Measurements from ENCODE around the gene KCNK5. TPM values are rescaled to one million over a fixed set of nuclear protein-coding genes. Genes with fewer than 3 reads are reported as not detected.

KCNK5 gene, protein sequence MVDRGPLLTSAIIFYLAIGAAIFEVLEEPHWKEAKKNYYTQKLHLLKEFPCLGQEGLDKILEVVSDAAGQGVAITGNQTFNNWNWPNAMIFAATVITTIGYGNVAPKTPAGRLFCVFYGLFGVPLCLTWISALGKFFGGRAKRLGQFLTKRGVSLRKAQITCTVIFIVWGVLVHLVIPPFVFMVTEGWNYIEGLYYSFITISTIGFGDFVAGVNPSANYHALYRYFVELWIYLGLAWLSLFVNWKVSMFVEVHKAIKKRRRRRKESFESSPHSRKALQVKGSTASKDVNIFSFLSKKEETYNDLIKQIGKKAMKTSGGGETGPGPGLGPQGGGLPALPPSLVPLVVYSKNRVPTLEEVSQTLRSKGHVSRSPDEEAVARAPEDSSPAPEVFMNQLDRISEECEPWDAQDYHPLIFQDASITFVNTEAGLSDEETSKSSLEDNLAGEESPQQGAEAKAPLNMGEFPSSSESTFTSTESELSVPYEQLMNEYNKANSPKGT
- total RNA-seq: not detected in 2 replicates

DNA sequence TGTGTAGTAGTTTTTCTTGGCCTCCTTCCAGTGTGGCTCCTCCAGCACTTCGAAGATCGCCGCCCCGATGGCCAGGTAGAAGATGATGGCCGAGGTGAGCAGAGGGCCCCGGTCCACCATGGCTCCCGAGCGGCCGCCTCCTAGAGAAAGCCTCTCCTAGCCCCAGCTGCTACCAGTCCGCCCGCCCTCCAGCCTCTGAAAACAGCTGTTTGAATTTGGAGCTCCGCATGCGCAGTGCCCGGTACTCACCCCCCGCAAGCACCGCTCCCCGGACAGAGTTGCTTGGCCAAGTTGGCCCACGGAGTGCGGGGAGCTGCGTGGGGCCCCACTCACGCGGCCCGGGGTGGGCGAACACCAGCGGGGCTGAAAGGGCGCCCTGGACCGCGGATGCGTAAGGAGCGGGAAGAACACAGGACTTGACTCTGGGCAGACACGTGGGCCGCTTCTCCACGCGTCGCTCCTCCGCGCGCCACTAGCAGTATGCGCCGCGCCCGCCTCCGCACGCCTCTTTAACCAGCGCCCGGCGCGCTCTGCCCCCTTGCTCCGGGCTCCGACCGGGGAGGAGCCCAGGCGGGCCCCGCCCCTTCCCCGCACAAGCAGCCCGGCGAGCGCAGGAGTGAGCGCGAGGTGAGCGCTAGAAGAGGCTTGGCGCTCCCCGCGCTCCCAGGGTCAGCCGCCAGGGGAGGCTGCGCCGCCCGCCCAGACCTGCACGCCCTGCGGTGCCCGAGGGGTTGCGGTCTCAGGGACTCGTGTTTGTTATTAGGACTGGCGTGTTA is at the start of gene KCNK5:
Gene KCNK5, minus strand, starts transcription at position 484 of the 776 bp plus-strand sequence. Its CDS starts 364 bp downstream, at position 120.
- DNase-seq (ENCODE audit: extremely low read depth, low read depth, low spot score): no peak

DNA sequence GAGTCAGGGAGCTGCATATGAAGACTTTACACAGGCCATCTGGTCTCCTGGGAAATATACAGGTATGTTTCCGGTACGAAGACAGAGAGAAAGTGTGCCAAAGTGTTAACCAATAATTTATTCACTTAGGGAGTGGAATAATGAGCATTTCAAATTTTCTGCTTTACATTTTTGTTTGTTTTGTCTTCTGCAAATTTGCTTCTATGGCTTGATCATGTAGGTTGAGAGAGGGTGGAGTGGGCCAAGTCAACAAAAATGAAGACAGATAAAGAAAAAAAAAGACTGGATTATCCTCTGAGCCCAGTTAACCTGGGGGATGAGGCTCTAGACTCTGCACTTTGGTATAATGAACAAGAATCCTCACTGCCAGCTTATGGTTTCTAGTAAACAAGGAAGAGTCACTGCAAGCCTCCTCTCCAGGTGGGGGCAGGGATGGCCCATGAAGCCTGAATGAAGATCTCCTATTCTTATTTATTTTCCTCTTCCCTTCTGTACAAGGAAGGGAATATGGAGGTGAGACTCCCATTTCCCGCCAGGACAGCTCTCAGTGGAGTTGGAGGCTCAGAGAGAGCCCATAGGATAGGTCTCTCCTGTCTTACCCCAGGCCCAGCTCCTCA is 47.2 kb upstream of the KCNK5 start:
- no peak for DNase-seq (ENCODE audit: extremely low read depth, low read depth, low spot score)

DNA sequence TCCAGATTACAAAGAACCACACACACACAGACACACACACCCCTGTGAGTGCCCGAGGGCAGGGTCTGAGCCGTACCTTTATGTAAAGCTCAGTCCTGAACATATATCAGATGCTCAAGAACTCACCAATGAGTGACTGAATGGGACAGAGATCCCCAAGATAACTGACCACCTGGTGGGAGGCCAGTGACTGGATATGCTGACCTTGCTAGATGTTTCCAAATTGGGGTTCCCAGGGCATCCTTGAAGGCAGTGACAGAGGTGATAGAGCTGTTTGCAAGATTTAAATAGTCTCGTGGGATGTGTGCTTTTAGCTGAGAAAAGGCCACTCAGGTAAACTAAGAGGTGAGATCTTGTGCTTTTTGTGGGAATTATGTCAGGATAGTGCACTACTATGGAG is 45.6 kb upstream of the KCNK5 start:
- no peak for DNase-seq (ENCODE audit: extremely low read depth, low read depth, low spot score)

DNA sequence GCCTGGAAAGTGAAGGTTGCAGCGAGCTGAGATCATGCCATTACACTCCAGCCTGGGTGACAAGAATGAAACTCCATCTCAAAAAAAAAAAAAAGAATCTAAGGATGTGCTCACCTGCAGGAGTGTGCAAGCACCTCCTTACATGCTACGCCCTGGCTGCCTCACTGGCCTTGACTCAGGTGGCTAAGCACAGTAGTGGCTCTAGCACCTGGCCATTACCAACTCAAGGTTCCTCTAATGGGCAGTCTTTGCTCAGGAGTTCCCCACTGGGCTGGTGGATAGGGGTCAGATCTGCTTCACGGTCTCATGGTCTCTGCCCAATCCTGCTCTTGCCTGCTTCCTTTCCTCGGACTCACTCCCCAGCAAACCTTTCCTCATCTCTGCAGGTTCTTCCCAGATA is 45.2 kb upstream of the KCNK5 start:
- DNase-seq (ENCODE audit: extremely low read depth, low read depth, low spot score): no peak

DNA sequence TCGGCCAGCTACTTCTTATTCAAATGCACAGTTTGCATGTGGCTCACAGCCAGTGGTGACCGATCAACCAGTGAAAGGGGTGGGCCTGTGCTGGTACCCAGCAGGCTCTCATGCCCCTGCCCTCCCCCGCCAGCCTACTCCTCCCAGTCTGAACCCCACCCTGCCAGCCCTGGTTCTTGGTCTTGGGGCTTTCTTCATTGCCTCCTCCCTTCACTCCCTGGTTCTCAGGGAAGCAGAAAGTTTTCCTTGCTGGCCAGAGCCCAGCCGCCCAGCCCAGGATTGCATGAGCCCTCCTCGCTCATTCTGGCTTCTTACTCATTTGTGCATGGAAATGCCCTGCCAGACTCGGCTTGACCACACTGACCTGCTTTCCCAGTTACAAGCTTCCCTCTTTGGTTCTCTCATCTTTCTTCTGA is 44.1 kb upstream of the KCNK5 start:
- no peak for DNase-seq (ENCODE audit: extremely low read depth, low read depth, low spot score)

DNA sequence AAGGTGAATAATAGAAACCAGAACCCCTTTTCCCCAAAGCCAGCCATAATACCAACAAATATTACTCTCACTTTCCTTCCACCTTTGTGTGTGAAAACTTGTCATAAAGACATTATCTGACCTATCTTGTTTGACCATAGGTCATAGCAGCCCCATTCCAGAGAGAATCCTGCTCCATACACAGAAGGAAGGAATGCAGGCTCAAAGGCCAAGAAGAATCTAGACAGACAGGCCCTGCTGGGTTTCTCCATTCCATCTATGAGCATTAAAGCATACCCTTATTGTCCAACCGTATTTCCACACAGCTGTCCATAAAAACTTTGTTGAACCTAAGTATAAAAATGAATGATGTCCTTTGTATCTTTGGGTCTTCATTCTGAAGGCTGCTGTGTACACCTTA is 40.7 kb upstream of the KCNK5 start:
- no peak for DNase-seq (ENCODE audit: extremely low read depth, low read depth, low spot score)

DNA sequence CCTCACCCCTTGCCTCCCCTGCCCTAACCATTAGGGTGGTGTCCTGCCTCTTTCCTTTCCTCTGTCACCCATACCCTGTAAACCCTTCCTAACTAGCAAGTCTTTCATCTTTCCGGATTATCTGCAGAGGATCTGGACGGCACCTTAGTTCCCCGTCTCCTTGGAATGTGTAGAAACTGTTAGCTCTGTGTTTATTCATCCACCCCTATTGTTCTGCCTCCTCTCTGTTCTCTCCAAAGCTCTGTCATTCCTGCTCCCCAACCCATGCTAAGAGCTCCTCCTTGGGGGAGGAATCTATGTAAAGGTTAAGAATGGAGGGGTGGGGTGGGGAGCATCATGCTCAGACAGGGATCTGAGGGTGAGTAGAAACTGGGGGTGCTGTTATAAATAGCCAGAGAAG is 39.4 kb upstream of the KCNK5 start:
- DNase-seq (ENCODE audit: extremely low read depth, low read depth, low spot score): no peak

DNA sequence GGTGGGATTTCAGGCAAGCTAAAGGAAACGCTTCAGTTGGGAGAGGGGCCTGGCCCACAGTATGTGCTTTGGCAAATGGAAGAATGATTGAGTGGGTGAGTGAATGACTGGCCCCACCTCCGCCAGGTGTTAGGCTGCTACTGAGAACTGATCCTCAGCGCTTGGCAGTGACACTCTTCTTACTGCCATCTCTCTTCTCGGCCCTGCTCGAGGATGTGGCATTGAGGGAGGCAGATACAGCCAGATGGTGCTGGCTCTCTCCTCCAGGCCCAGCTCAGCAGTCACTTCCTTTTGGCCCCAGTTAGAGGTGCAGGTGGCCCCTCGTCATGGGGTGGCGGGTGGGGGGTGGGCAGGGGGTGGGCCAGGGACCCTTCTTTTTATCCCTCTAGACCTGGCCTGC is 38.9 kb upstream of the KCNK5 start:
- DNase-seq (ENCODE audit: extremely low read depth, low read depth, low spot score): no peak

DNA sequence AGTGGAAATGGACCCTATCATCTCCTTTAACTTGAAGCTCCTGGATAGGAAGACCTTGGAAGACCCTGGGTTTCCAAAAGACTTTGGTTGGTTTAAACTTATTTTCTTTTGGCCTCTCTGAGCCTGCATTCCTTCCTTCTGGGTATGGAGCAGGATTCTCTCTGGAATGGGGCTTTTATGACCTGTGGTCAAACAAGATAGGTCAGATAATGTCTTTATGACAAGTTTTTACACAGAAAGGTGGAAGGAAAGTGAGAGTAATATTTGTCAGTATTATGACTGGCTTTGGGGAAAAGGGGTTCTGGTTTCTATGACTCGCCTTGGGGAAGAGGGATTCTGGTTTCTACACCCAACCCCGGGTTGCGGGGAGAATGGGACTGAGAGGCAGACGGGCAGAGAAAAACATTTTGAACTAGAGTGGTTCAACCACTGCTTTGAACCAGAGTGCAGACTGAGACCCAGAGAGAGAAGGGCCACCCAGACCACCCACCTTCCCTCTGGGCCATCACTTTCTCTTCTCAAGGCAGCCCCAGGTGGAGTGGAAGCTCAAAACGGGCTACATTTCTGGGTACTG is 37.6 kb upstream of the KCNK5 start:
- no peak for DNase-seq (ENCODE audit: extremely low read depth, low read depth, low spot score)

DNA sequence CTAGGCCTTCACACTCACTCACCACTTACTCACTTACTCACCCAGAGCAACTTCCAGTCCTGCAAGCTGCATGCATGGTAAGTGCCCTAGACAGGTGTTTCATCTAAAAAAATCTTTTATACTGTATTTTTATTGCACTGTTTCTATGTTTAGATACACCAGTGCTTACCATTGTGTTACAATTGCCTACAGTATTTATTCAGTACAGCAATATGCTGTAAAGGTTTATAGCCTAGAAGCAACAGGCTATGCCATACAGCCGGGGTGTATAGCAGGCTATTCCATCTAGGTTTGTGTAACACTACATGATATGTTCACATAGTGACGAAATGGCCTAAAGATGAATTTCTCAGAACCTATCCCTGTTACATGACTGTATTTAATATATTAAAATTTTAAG is 37.1 kb upstream of the KCNK5 start:
- no peak for DNase-seq (ENCODE audit: extremely low read depth, low read depth, low spot score)

DNA sequence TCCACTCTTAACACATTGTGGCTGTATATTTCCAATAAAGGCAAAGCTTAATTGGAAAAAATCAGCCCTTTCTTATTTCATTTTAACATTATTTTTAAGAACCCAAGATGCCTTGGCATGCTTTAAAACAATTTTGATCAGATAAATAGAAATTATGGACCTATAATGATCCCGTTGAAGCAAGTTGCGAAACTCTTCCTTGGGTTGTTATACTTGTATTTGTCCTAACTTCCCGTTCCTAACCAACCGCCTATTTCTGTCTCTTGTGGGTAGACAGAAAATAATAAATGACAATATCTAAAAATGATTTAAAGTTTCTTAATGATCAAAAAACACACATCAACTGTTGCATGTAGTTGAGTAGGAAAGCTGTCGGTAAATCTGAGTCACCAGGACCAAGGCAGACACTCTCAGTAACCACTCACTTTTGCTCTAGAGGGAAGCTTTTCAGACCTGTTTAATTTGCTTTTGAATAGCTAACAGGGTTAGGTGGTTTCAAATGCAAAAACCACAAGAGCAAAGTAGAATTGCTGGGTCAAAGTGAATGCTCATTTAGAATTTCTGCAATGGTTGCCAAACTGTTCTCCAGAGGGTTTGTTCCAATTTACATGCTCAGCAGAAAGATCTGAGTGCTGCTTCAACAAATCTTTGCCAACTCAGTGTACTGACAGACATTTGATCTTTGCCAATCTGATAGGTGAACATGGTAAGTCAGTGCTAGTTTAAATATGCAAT is 34.2 kb upstream of the KCNK5 start:
- no peak for DNase-seq (ENCODE audit: extremely low read depth, low read depth, low spot score)

DNA sequence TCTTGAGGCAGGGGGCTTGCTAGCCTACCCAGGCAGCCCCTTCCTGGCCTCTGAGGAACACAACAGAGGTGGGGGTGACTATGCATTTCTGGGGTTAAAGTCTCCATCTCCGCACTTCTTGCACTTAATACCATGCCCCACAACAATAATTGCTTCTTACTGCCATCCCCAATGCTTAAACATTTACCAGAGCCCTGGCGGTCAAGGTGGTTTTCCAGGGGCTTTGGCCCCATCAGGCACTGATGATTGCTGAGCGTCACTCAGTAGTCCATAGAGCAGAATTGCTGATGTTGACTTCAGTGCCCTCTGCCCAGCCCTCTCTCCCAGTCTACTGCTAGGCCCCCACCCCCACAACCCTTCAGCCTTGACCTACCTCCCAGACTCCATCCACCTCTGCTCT is 32.5 kb upstream of the KCNK5 start:
- no peak for DNase-seq (ENCODE audit: extremely low read depth, low read depth, low spot score)

DNA sequence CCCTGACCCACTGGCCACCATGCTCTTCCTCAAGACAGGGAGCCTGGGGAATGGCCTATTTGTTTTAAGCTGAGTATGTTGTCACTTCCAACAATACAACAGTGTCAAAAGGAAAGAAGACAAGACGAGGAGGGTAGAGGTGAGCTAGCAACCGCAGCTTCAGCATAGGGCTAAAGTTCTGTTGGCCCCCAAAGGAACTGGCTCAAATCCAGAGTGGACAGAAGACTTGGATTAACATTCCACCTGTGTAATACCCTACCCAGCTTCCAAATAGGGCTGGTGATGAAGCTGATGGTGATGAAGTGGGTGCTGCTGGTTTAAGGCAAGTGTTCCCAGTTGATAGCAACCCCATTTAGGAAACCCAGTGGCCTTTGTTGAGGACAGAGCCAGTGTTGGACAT is 31.7 kb upstream of the KCNK5 start:
- DNase-seq (ENCODE audit: extremely low read depth, low read depth, low spot score): no peak

DNA sequence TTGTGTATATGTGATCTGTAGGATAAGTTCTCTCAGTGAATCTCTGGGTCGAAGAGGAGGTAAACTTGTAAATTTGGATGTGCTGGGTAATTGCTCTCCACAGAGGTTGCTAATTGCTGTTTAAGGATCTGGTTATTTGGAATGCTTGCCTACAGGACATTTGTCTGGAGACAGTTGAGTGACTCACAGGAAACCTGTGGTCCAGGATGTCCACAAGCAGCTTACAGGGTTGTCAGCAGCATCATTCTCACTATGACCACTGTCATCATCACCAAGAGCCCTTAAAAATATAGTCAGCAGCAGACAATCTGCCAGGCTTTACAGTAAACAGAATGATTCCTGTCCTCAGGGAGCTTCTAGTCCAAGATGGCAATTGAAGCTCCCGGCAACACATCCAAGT is 31.2 kb upstream of the KCNK5 start:
- DNase-seq (ENCODE audit: extremely low read depth, low read depth, low spot score): no peak

DNA sequence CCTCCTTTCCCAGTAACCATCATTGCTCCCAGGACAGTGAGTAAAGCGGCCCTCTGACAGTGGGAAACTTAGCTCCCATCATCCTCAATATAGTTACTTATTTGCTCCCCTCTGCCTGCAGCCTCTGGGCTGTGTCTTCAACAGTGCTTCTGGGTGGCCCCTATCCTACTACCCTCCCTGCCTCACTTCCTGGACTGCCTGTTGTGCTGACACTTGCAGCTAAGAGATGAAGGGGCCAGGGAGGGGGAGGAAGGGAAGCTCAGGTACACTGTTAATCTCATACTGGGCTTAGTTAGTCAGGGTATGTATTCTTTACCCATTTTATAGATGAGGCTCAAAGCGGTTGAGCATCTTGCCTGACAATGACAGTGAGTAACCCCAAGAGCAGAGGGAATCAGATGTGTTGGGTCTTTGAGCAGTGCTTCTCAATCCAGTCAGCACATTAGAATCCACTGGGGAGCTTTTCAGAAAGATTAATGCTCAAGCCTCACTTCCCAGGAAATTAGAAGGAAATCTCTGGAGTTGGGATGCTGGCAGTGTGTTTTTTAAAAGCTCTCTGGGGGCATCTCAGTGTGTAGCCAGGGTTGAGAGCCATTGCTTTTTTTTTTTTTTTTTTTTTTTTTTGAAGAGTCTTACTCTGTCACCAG is 27.1 kb upstream of the KCNK5 start:
- DNase-seq (ENCODE audit: extremely low read depth, low read depth, low spot score): no peak

DNA sequence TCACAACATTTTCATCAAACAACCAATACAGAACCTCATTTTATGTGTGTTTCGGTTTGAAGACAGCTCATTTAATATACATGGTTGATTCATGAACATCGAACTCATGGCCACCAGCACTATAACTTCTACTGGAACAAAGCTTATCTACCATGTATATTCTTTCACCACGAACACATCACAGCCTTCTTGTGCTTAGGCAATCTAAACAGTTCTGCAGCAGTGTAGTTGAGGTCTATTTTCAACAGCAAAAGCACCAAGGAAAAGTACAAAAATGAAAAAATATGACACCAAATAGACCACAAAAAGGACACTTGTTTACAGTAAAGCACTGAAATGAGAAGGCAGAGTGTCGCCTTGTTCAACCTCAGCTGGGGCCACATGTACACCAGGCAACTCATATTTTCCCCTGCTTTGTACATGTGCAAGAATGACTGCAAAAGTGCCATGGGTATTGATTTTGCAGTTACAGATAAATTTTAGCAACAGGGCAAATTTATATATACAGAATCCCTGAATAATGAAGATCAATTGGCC is 25.8 kb upstream of the KCNK5 start:
- no peak for DNase-seq (ENCODE audit: extremely low read depth, low read depth, low spot score)

DNA sequence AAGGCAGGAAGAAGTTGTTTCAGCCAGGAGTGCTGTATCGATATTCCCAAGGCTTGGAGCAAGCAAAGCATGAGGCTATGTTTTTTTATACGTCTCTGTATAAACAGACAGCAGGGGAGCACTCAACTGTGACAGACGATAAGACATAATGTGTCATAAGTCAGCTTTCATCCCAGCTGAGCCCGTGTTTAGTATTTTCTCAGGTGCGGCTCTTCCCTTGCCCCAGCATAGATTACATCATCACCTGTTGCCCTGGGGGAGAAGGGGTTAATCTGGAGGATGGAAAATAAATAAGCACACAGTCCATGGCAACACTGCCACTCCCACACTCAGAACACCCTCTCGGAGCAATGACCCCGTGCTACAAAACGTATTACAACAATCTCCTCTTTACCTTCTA is 22.1 kb upstream of the KCNK5 start:
- no peak for DNase-seq (ENCODE audit: extremely low read depth, low read depth, low spot score)

DNA sequence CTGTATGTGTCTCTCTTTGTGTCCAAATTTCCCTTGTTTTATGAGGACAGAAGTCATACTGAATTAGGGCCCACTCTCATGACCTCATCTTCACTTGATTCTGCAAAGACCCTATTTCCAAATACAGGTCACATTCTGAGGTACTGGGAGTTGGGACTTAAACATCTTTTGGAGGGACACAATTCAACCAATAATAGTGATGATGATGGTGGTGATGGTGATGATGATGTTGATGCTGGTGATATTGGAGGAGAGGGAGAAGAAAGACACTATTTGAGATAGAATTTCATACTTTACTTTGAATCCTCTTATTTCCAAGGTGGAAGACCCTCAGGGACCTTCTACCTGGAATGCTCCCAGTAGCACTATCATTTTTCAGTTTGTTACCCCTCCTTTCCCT is 21.2 kb upstream of the KCNK5 start:
- DNase-seq (ENCODE audit: extremely low read depth, low read depth, low spot score): no peak

DNA sequence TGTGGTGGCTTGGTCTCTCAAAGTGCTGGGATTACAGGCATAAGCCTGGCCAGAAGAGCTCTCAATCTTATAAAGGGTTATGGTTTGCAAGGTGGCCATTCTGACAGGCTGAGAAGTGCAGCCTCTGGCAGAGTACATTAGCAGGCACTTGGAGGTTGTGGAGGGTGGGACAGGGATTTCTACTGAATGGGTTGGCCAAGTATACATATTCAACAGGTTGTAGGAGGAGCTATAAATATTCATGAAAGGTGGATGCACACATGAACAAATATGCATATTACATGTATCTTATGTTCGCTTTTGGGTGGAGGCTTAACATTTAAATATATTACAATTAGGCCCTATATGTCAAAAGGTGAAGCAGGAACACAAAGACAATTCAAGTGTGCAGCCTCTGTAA is 20.0 kb upstream of the KCNK5 start:
- DNase-seq (ENCODE audit: extremely low read depth, low read depth, low spot score): no peak

DNA sequence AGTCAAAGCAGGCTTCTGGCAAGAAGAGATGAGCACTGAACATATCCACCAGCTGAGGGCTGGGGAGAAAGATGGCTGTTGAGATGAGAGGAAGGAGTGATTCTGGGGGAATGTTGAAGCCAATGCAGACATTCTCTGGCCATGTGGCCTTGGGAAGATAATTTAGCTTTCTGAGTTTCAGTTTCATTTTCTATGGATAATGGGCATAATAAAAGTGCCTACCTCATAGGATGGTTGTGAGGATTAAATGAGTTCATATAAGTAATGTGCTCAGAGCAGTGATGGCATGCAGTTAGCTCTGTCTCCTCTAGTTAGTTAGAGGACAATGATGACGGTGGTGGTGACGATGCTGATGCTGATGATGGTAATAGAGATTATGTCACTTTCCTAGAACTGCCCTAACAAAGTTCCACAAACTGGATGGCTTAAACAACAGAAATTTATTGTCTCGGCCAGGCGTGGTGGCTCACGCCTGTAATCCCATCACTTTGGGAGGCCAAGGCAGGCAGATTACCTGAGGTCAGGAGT is 18.5 kb upstream of the KCNK5 start:
- DNase-seq (ENCODE audit: extremely low read depth, low read depth, low spot score): no peak
